GM12891 (cell line): Measurements from ENCODE around the gene FILIP1L.

Experiments
- DNase-seq: peaks from one replicate; pipeline ENCODE4 v3.0.0; 2011; ENCODE audit warnings: low spot score; ENCODE audit not compliant: insufficient read length
- FAIRE-seq: peaks from 2 replicates; lab custom pipeline; 2011; peaks lifted over from hg19 to GRCh38; lab: Jason Lieb, UNC
- PAX5 ChIP-seq: IDR thresholded peaks from 2 replicates; pipeline ENCODE4 v1.6.1; 2011; ENCODE audit warnings: low read length, moderate library complexity, mild to moderate bottlenecking; ENCODE audit not compliant: insufficient read depth, severe bottlenecking
- POLR2A ChIP-seq: IDR thresholded peaks from 2 replicates; pipeline ENCODE4 v1.6.1; 2011; ENCODE audit warnings: low read depth, low read length, control low read depth
- POLR2AphosphoS5 ChIP-seq: IDR thresholded peaks from 2 replicates; pipeline ENCODE4 v1.6.1; 2011; ENCODE audit warnings: low read depth, low read length, control low read depth
- POU2F2 ChIP-seq: IDR thresholded peaks from 2 replicates; pipeline ENCODE4 v1.6.1; 2011; ENCODE audit warnings: low read depth, mild to moderate bottlenecking, control low read depth, low read length, moderate library complexity
- SPI1 ChIP-seq: IDR thresholded peaks from 2 replicates; pipeline ENCODE4 v1.6.1; 2011; ENCODE audit warnings: low read depth, low read length, control low read depth
- TAF1 ChIP-seq: IDR thresholded peaks from 2 replicates; pipeline ENCODE4 v1.6.1; 2011; ENCODE audit warnings: low read depth, low read length, control low read depth

FILIP1L gene

DNA sequence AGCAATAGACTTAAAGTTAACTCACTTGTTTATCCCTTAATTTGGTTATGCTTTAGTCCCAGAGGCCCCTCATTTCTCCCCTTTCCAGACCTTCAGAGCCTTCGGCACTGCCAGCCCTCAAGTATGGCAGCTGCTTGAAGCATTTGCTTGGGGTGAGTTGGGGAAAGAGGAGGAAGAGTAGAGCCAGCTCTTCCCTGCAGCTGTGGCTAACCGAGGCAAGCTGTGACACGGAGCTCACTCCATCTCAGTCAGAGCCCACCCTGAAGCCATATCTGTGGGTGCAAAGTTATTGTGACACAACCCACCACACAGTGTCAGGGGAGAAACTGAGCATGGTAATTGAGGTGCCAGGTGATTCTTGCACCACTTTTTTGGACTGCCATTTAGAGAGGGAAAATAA, 66.1 kb downstream of the FILIP1L start:
- TF ChIP-seq SPI1: no peak
- no peak for TF ChIP-seq PAX5
- TF ChIP-seq TAF1: no peak
- TF ChIP-seq POLR2A: no peak
- no peak for TF ChIP-seq POLR2AphosphoS5
- TF ChIP-seq POU2F2: no peak
- FAIRE-seq (peak; percentile 28), DNase-seq (no peak)

DNA sequence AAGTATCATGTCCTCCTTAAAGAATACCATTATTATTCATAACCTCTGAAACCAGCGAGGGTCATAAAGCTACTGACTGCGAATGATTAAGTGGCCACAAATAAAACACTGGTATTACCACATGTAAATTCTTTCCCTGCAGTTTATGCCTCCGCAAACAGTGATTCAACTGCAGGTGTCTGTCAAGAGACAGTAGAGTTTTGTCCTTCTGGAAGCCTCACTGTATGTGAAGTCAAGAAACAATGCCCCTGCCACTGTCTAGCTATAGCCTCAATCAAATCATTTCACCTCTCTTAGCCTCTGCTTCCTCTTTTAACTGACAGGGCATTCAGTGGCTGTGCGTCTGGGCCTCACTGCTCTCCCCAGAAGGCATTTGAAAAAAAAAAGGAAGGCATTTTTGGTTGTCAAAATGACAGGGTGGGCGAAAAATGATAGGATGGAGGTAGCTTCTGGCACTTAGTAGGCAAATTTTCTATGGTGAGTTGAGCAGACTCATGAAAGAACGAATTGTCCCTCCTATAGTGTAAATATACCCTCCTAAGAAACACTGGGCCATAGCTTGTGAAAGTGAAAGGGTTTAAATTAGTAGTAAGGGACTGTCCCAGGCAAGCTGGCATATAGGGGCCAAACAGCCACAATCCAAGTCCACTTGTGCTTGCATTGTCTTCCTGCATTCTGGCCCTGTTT, 66.7 kb downstream of the FILIP1L start:
- DNase-seq (no peak), FAIRE-seq (peak; percentile 93)
- TF ChIP-seq POU2F2 (peak; percentile 94), POLR2AphosphoS5 (no peak), SPI1 (peak; percentile 47; the same call in 1 of the 2 replicates), POLR2A (no peak)

DNA sequence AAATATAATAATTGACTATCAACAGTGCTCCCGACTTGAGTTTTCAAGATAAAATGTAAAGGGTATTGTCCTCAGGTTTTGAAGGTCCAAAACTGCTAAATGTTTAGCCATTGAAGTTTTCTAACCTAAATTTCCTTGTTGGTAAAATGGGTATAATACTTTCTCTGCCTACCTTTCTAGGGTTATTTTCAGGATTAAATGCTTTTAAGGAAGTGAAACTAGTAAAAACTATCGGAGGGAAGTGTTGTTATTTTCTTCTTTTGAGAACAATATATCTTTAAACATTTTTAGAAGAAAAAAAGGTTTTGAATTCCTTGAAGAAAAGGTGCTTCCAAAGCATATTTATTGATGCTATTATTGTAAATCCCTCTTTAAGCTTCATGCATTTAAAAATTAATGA, 67.3 kb downstream of the FILIP1L start:
- FAIRE-seq: no peak
- DNase-seq: no peak
- TF ChIP-seq SPI1 (peak; percentile 81), POU2F2 (no peak)

DNA sequence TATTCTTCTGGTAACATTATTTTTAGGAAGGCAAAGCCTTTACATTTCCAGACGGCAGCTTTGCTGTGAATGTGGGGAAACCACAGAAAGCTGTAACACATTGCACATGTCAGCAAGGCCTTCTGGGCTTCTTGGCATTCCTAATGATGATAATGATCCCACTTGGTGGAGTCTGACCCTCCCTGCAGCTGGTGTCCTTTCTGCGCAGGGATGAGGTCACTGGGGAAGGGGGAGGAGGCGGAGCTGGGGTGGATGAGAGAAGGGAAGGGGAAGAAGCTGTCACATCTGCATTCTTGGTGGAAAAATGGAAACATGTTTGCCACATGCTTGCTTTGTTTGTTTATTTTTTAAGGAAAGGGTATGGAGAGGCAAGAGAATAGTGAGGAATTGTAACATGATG, 68.6 kb downstream of the FILIP1L start:
- TF ChIP-seq POLR2A: no peak
- TF ChIP-seq POU2F2: no peak
- TF ChIP-seq POLR2AphosphoS5: no peak
- no peak for TF ChIP-seq PAX5
- TF ChIP-seq TAF1: no peak
- no peak for TF ChIP-seq SPI1
- DNase-seq (no peak), FAIRE-seq (peak; percentile 61)

DNA sequence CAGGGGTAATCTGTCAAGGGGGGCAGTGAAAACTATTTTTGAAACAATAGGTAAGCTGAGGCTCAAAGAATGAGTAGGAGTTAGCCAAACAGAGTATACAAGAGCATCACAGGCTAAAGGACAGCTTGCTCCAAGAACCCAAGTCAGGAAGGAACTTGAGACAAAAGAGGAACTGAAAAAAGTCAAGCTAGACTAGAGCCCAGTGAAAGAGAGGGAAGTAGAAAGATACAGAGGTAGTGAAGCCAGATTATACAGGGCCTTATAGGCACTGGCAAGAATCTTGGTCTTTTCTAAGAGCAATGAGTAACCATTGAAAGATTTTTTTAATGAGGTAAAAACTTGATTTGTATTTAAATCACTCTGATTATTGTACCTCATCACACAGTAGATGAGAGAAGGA, 69.9 kb downstream of the FILIP1L start:
- DNase-seq: no peak
- peak; percentile 85 for FAIRE-seq
- TF ChIP-seq SPI1 (peak; percentile 100), POLR2AphosphoS5 (no peak), POLR2A (no peak), PAX5 (peak; percentile 27), POU2F2 (0 out of 2 replicates have a peak, but pooled peaks have one; percentile 20)

DNA sequence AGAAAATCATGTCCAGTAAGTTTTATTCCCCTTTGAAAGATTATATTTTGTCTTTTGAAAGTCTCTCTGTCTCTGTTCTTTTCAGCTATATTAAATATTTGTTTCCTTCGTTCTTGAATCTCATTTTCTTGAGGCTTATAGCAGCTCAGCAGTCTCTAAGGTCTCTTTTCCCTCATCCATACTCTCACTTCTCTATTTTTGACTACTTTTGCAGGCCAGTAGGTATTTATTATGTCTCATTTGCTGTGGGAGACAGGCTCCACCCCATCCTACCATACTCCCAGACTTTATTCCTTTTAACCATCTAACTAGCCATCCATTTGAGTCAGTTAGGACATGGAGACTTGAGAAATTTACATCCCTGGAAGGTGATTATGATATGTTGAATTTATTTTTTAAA, 71.0 kb downstream of the FILIP1L start:
- TF ChIP-seq SPI1: peak; percentile 62
- no peak for TF ChIP-seq POU2F2
- DNase-seq (no peak), FAIRE-seq (no peak)

DNA sequence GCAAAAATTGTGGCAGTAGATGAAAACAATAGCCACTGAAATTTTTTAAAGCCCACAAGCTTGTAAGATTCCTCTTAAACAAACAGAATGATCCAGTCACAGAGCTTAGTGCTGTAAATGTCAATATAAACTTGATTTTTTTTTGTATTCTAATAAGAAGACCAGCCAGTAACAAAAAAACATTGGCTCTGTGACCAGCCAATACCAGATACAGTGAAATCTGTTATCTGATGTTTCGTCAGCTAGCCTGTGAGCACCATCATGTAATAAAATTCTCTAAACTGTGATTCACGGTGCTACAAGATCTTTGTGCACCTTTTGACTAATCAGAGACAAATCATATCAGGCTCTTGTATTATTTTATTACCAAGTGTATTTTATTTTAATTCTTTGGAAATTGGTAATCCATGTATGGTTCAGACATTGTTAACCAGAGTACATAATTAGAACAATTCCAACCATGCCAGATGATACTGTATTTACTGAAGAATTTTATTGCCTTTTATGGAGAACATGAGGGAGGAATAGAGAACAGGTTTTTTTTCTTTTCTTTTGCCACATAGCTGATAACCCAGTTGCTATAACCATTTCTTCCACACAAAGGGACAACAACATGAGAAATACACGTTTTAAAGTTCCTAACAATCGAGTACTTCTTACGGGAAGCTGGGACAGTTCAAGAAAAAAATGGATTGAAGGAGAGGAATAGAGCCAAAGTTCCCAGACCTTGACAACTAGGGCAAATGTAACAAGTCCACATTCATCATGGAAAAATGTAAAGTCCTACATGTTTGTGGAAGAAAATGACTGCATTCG, 71.9 kb downstream of the FILIP1L start:
- DNase-seq: no peak
- no peak for FAIRE-seq
- TF ChIP-seq POU2F2: no peak
- no peak for TF ChIP-seq POLR2AphosphoS5
- TF ChIP-seq PAX5: no peak
- no peak for TF ChIP-seq SPI1
- no peak for TF ChIP-seq POLR2A
- TF ChIP-seq TAF1: no peak

DNA sequence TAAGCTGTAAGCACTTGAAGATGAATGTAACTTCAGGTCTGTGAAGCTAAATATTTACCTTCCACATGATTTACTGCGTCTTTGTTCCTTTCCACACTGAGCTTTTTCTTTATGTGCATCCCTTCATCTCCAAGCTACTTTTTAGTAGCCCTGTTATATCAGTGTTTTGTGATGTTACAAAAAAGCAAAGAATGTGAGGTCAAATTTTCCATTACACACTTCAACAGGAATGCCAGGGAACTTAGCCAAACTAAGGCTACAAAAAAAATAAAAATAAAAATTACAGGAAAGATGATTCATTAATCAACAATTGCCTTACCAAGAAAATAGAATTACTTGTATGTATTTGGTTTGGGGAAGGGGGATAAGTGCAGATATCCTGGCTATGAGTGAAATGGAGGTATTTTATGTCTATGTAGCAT, 73.0 kb downstream of the FILIP1L start:
- FAIRE-seq: no peak
- DNase-seq: no peak
- no peak for TF ChIP-seq SPI1
- TF ChIP-seq POLR2A: no peak
- TF ChIP-seq POU2F2: no peak
- TF ChIP-seq POLR2AphosphoS5: no peak
- no peak for TF ChIP-seq TAF1
- no peak for TF ChIP-seq PAX5

DNA sequence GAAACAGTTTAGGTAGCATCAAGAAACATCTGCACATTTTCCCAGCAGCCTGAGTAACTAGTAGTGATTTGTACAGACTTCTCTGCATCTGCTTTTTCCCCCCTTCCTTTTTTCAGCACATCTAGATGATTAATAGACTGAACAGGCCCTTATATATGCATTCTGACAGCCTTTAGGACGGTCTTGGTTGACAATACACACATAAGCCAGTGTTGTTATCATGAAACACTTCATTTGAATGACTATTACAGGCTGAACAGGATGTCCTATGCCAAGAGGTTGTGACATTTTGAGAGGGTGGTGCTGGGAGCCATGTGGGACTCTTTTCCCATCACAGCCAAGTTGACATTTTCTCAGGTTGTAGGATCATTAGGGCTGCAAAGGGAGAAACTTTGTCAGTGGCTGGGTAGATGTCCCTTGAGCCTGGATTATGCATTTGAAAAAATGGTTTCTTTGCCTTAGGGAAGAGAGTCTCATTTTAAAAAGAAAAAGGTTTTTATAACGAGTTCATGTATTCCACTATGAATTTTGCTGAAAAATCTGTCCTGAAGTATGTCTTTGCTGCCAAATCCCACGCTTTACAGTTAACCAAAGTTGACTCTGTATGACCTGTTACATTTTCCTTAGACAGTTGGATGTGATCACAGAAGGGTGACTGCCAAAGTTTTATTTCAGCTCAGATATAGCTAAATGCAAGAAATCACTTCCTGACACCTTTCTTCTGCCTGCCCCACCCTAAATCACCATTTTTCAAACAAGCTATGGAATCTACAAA, 73.7 kb downstream of the FILIP1L start:
- FAIRE-seq: peak; percentile 35
- TF ChIP-seq POLR2AphosphoS5: no peak
- no peak for TF ChIP-seq PAX5
- no peak for TF ChIP-seq POLR2A
- TF ChIP-seq TAF1: no peak
- TF ChIP-seq POU2F2: no peak
- no peak for TF ChIP-seq SPI1
- no peak for DNase-seq
